C4-2B (cell line): ENCODE results near the gene RNF144A.

Experiments
- H3K27ac ChIP-seq: fragments of 450-650 bp; 2 replicates; pipeline ENCODE4 v1.5.1; 2017
- CTCF ChIP-seq: fragments of 450-650 bp; conservative IDR thresholded peaks from 2 replicates; pipeline ENCODE4 v1.5.1; 2017; ENCODE audit warnings: mild to moderate bottlenecking
- ZFX ChIP-seq: fragments of 450-650 bp; IDR thresholded peaks from 2 replicates; pipeline ENCODE4 v1.6.1; 2017

The RNF144A gene

DNA sequence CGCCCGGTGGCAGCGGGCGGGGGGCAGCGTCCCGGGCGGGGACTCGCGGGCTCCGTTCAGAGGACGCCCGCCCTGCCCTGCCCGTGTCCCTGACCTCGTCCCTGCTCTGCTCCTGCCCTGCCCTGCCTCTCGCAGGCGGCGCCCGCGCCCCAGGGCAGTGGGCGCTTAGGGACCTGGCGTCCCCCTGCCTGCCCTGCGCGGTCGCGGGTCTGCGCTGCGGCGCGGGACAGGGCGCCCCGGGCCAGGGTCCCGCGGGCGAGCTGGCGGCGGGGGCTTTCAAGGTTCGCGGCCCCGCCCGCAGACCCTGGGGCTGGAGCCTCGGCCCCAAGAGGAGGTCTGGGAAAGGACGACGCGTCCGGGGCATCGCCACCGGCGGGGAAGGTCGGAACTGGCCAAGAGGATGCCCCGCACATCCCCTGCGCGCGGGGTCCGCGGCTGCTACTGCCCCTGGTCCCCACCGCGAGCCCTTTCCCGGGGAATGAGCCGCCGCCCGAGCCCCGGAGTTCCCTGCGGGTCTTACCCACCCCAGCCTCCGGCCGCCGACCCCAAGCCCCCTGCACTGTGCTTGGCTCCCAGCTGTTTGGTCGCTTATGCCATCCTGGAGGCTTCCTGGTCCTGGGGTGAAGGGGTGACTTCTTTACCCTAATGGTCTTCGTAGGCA lies 679 bp downstream of the RNF144A start:
- peak overlapping the region; percentile 61 for H3K27ac ChIP-seq
- TF ChIP-seq CTCF = no peak
- TF ChIP-seq ZFX = peak; percentile 3; the same call in 1 of the 2 replicates

GRCh38 chr2:6919901-6920742 lies 2.9 kb downstream of the RNF144A start:
- H3K27ac ChIP-seq = no peak overlapping the region
- no peak for TF ChIP-seq ZFX

- no peak overlapping the region for H3K27ac ChIP-seq
- TF ChIP-seq ZFX (no peak), CTCF (no peak)
These were observed 3.5 kb downstream of the RNF144A start for GRCh38 chr2:6920743-6921064.

DNA sequence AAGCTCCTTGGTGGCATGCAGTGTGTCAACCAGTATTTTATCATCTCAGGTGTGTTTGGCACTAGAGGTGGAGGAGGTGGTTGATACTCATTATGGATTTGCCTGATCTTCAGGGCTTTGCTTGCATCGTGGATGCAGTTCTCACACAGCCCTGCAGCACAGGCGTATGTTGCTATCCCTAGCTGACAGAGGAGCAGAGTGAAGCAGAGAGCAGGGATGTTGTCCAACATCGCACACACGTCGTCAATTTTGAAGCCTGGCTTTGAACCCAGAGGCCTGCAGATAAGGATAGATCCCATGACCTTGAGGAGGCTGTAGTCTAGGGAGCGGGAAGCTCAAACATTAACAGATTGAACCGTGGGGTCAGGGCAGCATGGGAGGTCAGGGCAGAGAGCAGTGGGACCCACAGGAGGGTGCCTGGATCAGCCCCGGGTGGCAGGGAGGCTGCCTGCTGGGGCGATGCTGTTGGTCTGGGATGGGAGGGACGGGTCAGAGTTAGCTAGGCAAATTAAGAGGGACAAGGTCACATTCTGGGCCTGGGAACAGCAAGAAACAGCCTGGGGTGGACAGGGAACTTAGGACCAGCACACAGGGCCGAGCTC lies 4.2 kb downstream of the RNF144A start:
- no peak for TF ChIP-seq CTCF
- no peak for TF ChIP-seq ZFX

DNA sequence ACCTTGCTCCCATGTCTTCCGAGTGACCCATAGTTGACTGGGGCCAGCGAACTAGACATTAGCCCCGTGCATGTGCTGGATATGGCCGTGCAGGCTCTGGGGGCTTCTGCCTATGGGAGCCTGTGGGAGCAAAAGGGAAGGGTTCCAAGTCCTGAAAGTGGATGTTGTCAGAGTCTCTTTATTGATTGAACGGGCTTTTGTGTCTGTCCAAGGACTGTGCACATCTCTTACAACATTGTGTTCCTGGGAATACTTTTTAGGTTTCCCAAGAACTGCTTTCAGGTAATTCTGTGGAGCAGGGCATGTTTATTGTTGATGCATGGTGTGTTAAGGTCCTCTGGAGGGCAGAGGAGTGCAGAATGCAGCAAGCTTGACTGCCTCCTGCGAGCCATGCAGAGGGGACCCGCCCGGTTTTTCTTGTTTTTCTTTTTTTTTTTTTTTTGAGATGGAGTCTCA lies 5.0 kb downstream of the RNF144A start:
- H3K27ac ChIP-seq = peak overlapping the region; percentile 10; the same call in 1 of the 2 replicates
- peak; percentile 67 for TF ChIP-seq CTCF
- no peak for TF ChIP-seq ZFX

More for the DNA sequence above, 4.2 kb downstream of the RNF144A start:
- H3K27ac ChIP-seq = peak overlapping the region; percentile 10; the same call in 1 of the 2 replicates

GRCh38 chr2:6923319-6923718 lies 6.1 kb downstream of the RNF144A start:
- TF ChIP-seq CTCF (no peak), ZFX (no peak)
- H3K27ac ChIP-seq = no peak overlapping the region; the same call in 1 of the 2 replicates

- no peak overlapping the region for H3K27ac ChIP-seq
- TF ChIP-seq ZFX (no peak), CTCF (no peak)
These were observed 7.1 kb downstream of the RNF144A start for GRCh38 chr2:6924101-6924923.
